OCI-LY3 (cell line): ENCODE data around the gene ESCO1.

Experiments
- CTCF ChIP-seq: fragments of 200-600, 300-600 bp; sonication (generic); IDR thresholded peaks from 2 replicates; pipeline ENCODE4 v1.5.1; 2014; ENCODE audit warnings: antibody characterized with exemption, low read length, low read depth
- EZH2phosphoT487 ChIP-seq: fragments of 200-600 bp; shearing (Covaris generic); IDR thresholded peaks from 2 replicates; pipeline ENCODE4 v1.6.1; 2018; ENCODE audit warnings: antibody characterized with exemption, mixed run types, low read depth

GRCh38 chr18:21597620-21598019, 2.9 kb downstream of the ESCO1 start:
- no peak for TF ChIP-seq CTCF
- TF ChIP-seq EZH2phosphoT487 = no peak
